Osteoblast (primary cell): ENCODE data around the gene GEMIN5. TPM values are rescaled to one million over a fixed set of nuclear protein-coding genes. Genes with fewer than 3 reads are reported as not detected.

Experiments
- DNase-seq: peaks from one replicate; pipeline ENCODE4 v3.0.0; 2011; ENCODE audit warnings: low spot score, mixed read lengths; ENCODE audit not compliant: insufficient read length; ENCODE audit errors: missing footprints
- H2AFZ ChIP-seq: 2 replicates; pipeline ENCODE4 v1.6.0; 2011; ENCODE audit warnings: mild to moderate bottlenecking, low read length
- H3K27ac ChIP-seq: 2 replicates; pipeline ENCODE4 v1.5.1; 2011; ENCODE audit warnings: mild to moderate bottlenecking, low read depth, low read length, moderate library complexity
- H3K27me3 ChIP-seq: 2 replicates; pipeline ENCODE4 v1.6.0; 2012; ENCODE audit warnings: mild to moderate bottlenecking, control low read depth, inconsistent platforms, low read length, moderate library complexity; ENCODE audit not compliant: insufficient read depth
- H3K36me3 ChIP-seq: 2 replicates; pipeline ENCODE4 v1.5.1; 2011; ENCODE audit warnings: mild to moderate bottlenecking, low read length, control low read depth, moderate library complexity; ENCODE audit not compliant: insufficient read depth
- H3K4me1 ChIP-seq: 2 replicates; pipeline ENCODE4 v1.5.1; 2011; ENCODE audit warnings: mild to moderate bottlenecking, low read length, control low read depth, moderate library complexity; ENCODE audit not compliant: insufficient read depth
- H3K4me2 ChIP-seq: 2 replicates; pipeline ENCODE4 v1.6.0; 2011; ENCODE audit warnings: mild to moderate bottlenecking, low read length; ENCODE audit not compliant: insufficient read depth
- H3K4me3 ChIP-seq: fragments of 200-600 bp; sonication (generic); 3 replicates; pipeline ENCODE4 v1.5.1; 2012; ENCODE audit warnings: mild to moderate bottlenecking, low read length, inconsistent platforms; ENCODE audit not compliant: insufficient read depth
- H3K79me2 ChIP-seq: 2 replicates; pipeline ENCODE4 v1.6.0; 2012; ENCODE audit warnings: mild to moderate bottlenecking, low read length, control low read depth, inconsistent platforms; ENCODE audit not compliant: insufficient read depth
- H3K9me3 ChIP-seq: 2 replicates; pipeline ENCODE4 v1.5.1; 2011; ENCODE audit warnings: low read depth, low read length, control low read depth
- H4K20me1 ChIP-seq: 2 replicates; pipeline ENCODE4 v1.6.0; 2012; ENCODE audit warnings: mild to moderate bottlenecking, low read length, control low read depth; ENCODE audit not compliant: insufficient read depth
- CTCF ChIP-seq: IDR thresholded peaks from 2 replicates; pipeline ENCODE4 v1.5.1; 2011; ENCODE audit warnings: mild to moderate bottlenecking, low read depth, low read length, moderate library complexity; ENCODE audit errors: extremely low read depth
- total RNA-seq: library from RNA; depleted of rRNA; stranded (reverse); fragments of >200 nt; gene quantifications from 2 replicates; pipeline ENCODE4 v1.2.3, GENCODE V29; 2012

GEMIN5 gene
- total RNA-seq, 1 donor: 11.6 TPM

GRCh38 chr5:154840435-154841272 is 97.4 kb downstream of the GEMIN5 start:
- Histone ChIP-seq H3K4me3 (no peak overlapping the region), H3K4me2 (no peak overlapping the region), H3K4me1 (no peaks in the 10 kb centered on the region), H3K79me2 (no peaks in the 10 kb centered on the region), H3K9me3 (no peaks in the 10 kb centered on the region), H3K27me3 (no peaks in the 10 kb centered on the region), H3K27ac (no peak overlapping the region), H4K20me1 (peaks cover 2% of the 10 kb centered on the region), H2AFZ (no peak overlapping the region), H3K36me3 (peaks cover 7% of the 10 kb centered on the region)
- no peak for DNase-seq
- no peak for TF ChIP-seq CTCF

Other genes with a start within 250 kb of the GEMIN5 start
- 115 and 124 TPM in 2 replicates for gene LARP1, start 182.8 kb downstream of the GEMIN5 start, total RNA-seq
- 13.8 and 19.2 TPM in 2 replicates for gene FAXDC2, start 87.6 kb downstream of the GEMIN5 start, total RNA-seq
- gene CNOT8, start 79.6 kb downstream of the GEMIN5 start, total RNA-seq: 48.6 and 55.7 TPM in 2 replicates
- gene MRPL22, start 2.9 kb upstream of the GEMIN5 start, total RNA-seq: 13.3 and 17.4 TPM in 2 replicates
- gene KIF4B, start 75.5 kb upstream of the GEMIN5 start, total RNA-seq: not detected in 2 replicates